Daoy (cell line): ENCODE results near the gene LRP1B. TPM values are rescaled to one million over a fixed set of nuclear protein-coding genes. Genes with fewer than 3 reads are reported as not detected.

Source experiments
- DNase-seq: peaks from one replicate; pipeline ENCODE4 v3.0.0-alpha.2; 2015; ENCODE audit warnings: low read depth
- total RNA-seq: library from RNA; depleted of rRNA; stranded (reverse); fragments of >200 nt; shearing (Covaris generic); gene quantifications from 2 replicates; pipeline ENCODE4 v1.2.3, GENCODE V29; 2014

The LRP1B gene
- total RNA-seq, 1 experiment from 2014 or later = not detected

DNA sequence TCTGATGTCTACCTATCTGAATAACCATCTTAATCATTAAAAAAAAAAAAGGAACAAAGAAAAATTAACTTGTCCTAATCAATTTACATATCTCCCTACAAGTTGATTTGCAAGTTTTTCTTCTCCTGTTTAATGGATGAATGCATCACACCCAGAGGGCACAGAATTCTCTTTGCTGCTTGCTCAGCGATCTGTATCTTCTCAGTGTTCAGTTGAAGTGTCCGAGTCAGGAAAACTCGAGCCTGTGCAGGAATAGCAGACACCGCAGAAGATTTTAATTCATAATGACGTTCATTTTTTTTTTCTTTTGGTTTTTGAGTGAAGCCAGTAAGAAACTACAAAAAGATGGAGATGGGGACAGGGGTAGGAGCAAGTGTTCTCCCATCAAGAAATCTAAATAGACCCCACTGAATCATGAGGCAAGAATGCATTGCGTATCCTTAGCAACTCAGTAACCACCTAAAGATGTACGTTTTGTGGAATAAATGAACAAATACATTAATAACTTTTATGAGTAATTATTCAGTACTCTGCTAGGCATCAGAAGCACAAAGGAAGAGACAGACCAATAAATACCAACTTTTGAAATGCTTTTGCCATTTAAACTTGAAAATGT, 675.5 kb downstream of the LRP1B start:
- DNase-seq = no peak

DNA sequence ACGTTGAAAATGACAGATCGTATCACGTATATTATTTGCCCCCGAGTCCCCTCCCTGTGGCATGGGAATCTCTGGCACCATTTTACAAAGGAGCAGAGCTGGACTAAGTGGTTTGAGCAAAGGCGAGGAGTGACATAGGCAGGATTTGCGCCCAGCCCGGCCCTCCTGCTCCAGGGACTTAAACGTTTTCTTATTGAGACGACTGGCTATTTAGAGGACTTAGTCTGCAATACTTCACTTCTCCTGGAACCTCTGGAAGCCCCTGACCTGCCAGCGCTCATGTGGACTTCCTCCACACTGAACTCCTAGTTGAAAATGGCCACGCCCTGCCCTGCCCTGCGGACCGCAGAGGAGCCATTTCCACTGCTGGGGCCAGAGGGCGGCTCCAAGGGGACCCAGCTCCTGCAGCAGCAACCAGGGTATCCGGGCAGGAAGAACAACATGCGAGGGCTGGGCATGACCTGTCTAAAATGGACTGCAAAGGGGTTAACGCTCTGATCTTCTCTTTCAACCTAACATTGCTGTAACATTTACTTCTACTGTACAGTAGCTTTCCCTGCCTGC, 690.7 kb downstream of the LRP1B start:
- no peak for DNase-seq

DNA sequence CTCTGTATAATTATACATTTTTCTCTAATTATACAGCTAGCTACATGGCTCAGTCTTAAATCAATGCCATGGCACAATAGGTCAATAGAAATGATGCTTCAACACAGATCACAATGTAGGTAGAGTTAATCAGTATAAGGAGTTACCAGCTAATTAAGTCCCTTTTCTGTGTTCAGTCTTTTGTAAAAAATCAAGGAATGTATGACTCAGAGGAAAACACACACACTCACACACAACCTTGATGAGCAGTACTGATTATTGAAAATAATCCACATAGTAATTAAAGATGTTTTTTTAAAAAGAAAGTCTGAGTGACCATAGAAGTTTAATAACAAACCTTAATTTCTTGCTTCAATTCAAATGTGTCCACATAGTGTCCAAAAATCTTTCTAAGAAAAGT, 691.3 kb downstream of the LRP1B start:
- no peak for DNase-seq

DNA sequence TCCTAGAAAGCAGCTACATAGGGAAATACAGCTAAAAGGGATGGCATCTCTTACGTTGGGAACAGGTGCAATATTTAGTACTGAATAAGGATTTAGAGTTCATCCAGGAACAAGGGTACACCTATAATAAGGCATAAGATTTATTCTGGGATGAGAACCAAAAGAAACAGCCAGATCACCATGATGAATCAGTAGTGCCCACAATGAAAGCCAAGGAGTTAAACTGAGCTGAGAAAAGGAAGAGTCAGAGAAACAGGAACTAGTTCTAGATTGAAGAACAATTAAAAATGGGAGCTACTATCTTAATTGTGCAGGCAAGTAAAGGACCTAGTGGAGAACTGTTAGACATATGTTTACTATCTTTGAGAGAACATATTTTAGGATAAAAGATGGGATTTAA, 692.3 kb downstream of the LRP1B start:
- no peak for DNase-seq

DNA sequence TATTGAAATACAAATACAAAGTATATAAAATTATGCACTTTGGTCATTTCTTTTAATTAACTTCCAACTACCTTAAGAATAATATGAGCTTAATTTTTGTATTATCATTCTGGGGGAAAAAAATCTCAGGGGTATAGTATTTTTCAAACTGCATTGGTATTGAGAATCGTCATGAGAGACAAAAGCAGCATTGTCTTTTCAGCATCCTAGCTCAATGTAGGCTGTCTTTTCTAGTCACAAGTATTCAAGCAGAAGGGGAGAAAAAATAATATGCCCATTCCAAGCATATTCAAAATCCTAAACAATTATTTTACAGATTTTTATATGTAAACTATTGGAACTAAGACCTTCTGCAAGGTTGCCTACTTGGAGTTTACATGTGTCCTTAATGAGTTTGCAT, 693.3 kb downstream of the LRP1B start:
- no peak for DNase-seq

DNA sequence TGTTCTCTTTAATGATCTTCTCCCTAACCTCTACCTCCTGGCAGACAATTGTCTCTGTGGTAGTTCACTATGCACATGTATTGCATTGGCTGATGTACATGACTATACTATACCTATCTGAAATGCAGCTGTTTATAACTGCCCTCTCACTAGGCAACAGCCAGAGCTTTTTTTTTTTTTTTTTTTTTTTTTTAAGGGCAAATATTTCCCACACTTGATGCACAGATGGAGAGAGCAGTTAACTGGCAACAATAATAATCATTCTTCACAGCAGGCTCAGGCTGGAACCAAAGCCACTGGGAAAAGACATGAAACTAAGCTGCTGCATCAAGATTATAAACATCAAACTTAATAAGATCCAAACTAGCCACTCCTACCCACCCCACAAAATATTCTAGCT, 707.7 kb downstream of the LRP1B start:
- DNase-seq = no peak

DNA sequence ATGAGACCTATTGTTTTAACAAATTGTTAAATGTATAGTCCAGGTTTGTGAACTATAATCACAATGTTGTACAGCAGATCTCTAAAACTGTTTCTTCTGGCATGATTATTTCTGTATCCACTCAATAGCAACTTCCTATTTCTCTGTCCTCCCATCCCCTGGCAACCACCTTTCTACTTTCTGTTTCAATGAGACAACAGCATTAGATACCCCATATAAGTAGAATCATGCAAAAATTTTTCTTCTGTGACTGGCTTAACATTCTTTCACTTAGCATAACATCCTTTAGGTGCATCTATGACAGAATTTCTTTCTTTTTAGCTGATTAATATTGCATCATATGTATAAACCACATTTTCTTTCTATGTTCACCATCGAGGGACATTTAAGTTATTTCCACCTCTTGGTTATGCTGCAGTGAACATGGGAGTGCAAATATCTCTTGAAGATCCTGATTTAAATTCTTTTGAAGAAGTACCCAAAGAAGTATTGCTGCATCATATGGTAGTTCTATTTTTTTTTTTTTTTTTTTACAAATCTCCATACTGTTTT, 713.5 kb downstream of the LRP1B start:
- no peak for DNase-seq

DNA sequence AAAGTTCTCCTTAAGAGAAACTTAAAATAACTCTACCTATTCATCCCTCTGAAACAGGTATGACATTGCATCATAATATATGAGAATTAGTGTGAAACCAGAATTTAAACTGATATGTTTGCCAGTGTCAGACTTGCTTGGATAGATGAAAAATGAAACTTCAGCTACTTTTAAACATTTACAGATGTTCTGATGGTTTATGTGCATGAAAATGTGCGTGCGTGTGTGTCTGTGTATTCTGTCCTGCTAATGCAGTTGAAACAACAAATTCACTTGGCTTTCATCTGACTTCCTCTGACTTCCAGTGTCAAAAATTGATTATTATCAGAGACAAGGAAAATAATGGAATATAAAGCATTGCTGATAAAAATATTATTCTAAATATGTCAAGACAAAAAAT, 719.4 kb downstream of the LRP1B start:
- no peak for DNase-seq

DNA sequence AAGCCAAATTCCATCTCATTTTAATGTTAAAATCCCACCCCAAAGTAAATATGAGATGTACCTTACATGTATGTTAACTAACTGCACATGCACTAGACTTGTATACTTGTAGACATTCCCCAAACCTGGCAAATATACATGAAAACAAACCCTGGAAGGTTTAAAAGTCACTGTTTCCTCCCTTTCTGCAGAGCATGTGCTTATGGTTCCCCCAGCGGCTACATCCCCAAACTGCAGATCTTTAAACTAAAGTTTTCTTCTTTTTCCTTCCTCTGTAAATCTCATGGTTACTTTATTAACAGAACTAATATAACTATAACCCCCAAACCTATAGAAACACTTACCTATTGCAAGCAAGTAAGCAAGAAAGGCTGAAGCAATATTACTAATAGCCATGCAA, 731.5 kb downstream of the LRP1B start:
- DNase-seq = no peak

DNA sequence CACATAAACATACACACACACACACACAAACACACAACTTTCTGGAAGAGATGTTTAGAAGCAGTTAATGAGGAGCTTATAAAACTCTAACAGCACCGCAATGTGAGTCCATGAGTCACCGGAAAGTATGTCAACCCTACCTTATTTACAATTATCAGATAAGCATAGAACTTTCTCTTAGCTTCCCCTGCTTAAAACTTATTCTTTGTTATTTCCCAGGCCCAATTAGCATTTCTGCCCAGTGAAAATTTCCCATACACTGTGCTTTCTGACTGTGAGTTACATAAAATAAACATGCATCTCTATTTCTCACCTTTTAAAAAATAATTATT, 737.6 kb downstream of the LRP1B start:
- peak; percentile 2 for DNase-seq

DNA sequence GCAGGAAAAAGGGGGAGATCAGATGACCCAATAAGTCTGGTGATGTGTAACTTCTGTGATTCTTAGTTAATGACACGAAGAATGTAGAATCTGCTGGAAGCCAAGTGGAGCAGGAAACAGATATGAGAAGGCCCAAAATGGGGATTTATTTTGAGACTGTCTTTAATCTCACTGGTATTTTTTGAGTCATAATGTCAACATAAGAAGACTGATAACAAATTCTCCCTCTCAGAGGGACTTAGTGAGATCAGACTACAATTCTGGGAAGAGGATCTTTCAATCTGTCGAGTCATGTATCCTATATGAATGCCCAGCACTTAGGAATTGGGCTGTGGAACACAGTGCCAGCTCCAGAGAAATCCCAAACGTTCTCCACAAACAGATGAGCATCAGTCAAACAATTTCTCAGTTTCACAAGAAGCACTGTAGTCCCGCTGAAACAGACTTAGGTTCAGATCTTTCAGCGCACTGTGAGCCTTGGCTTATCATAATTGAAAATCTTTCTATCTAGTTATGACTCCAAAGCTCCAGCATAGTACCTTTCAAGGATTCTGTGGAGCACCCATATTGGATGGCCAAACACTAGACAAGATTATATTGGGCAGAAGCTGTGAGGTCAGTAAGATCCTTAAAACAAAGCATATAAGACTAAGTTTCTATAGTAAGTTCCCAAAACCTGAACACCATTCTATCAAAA, 738.2 kb downstream of the LRP1B start:
- peak; percentile 4 for DNase-seq

DNA sequence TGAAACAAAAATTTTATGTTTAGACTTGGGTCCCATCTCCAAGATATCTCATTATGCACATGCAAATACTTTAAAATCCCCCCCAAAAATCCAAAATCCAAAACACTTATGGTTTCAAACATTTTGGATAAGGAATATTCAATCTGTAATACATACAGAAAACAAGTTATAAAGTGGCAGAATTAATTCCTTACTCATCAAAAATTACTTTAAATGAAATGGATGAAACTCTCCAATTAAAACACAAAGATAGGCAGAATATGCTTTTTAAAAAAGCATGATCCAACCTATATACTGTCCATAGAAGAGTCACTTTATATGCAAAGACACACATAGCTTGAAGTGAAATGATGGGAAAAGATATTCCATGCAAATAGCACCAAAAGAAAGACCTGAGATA, 744.6 kb downstream of the LRP1B start:
- DNase-seq = no peak

DNA sequence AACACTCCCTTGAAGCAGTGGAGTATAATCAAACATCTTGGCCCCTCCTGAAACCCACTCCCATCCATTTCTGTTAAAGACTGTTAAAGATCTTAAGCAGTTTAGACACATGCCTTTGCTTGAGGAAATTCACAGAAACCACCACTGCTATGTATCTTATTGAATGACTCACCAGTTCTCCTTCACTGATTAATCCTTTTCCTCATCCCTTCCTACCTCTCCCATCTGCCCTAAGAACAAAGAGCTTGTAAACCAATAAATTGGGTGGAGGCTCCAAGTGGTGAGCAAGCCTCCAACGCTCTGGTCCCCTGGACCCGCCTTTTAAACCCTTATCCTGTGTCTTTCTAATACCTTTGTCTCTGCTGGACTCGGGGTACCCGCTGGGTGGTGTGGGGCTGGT, 746.1 kb downstream of the LRP1B start:
- DNase-seq = no peak

DNA sequence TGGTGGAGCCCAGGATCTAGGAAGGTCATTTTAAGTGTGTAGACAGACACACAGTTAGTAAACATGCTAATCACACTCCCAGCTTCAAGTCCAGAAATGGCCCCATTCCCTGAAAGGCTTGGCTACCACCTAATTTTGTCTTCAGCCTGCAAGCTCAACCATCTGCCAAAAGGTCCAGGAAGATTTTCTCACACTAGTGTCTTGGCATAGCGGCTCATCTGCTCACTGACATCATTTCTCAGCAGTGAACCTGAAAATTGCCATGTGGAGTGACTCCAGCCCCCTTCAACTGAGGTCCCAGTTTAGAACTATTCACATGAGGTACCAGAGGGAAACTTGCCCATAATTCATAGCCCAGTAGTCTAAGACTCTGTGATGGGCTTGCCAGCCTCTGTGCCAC, 748.9 kb downstream of the LRP1B start:
- no peak for DNase-seq

DNA sequence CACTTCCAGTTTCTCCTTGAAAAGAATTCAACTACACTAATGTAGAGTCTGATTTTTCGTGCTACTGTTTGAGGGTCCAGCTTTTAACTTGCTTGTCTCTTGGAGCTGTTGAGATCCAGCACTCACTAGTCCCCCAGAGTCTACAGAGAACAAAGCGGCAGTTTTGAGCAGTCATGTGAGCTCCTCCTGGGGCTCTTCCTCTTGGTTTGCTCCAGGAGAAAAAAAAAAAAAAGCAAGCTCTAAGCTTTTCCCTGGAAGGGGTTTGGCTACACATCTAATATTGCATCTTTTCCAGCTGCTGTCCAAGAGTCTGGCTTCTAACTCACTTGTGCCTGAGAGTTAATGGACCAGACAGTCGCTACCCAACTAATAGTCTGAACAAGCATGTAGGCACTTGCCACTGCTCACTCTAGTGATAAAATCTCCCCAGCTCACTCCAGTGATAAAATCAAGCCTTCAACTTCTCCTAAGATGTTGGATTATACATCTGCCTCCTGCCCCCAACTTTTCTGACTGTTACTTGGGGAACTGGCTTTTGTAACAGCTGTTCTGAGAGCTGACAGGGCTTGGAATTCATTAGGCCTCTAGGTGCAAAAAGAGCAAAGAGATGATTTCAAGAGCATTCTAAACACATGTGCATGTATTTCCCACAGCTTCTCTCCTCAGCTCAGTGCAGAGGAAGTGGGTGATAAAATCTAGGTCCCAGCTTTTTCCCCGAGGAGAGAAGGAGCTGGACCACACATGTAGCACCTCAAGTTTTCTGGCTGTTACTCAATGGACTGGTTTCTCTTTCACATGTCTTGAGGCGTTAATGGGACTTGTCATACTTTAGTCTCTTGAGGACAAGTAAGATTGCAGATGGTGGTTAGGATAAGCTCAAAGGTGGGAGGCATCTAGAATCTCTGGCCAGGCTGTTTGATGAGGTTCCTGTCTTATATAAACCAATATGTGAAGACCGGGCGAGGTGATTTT, 750.5 kb downstream of the LRP1B start:
- no peak for DNase-seq

DNA sequence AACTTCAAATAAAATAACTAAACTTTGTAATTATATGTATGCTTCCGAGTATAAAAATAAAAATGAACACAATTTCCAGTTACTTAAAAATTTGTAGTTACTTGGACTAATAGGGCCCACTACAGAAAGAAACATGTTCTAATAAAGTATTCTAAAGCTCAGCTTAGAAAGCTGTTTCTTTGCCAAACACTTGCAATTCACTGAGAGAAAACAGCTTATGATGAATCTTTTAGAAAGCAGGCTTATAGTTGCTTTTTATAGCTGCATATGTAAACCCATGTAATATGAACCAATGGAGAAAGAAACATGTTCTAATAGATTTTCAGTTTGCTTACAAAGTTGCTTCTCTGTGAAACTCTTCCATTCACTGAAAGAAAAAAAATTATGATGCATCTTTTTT, 766.0 kb downstream of the LRP1B start:
- DNase-seq = no peak

DNA sequence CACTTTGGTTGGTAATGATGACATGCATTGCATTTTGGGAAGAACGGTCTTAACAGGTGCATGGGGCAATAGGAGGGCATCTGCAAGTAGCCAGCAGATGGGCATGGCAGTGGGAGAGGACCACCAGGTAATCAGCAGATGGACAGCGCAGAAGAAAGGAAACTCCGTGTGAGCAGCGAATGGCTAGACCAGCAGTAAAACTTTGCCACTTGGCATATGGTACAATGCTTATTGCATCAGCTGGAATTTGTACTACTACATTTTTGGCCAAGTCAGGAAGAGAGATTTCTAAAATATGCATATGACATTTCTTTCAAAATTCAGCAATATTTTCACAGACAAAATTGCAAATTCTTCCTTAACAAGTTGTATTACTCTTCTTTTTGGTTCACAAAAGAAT, 768.5 kb downstream of the LRP1B start:
- no peak for DNase-seq

DNA sequence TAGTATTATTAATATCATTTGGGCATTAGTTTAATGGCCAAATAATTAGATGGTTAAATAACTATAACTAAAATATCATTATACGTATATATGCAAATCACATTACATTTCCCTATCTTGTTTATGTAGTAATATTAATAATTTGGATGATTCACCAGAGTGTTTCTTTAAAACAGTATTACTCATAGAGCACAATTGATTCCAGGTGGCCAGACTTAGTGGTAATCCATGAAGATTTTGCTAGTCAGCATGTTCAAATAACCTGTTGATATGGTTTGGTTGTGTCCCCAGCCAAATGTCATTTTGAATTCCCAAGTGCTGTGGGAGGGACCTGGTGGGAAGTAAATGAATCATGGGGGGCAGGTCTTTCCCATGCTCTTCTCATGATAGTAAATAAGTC, 782.3 kb downstream of the LRP1B start:
- DNase-seq = no peak

DNA sequence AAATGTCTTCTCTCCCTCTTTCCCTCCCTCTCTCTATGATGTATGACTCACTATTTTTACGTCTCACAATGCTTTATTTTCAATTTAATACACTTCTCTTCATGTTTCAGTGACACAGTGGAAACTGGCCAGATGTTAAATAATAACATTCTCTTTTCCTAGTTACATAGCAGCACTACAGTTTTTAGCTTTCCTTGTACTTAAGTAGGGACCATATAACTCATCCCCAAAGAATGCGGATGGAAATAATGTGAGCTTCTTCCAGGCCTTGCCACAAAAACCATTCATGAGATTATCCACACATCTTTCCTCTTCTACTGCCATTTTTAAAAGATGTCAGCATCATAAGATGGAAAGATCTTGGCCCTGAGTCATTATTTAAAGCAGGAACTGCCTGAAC, 789.4 kb downstream of the LRP1B start:
- DNase-seq = peak; percentile 5

DNA sequence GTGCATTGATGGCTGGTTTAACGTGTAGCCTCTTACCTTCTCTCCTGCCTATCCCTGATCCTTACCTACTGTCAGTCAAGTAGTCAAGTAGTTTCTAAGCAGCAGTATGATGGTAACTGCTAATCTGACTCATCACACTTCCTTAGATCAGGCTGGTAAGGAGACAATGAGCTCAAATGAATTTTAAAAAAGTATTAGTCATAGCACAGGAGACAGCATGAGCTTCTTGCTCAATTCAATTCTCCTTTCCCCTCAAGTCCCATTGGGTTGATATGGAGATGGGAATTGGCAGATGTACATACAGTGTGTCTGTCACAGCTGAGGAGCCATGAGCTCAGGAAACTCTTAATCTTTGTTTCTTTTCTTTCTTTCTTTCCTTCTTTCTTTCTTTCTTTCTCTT, 799.7 kb downstream of the LRP1B start:
- DNase-seq = no peak

DNA sequence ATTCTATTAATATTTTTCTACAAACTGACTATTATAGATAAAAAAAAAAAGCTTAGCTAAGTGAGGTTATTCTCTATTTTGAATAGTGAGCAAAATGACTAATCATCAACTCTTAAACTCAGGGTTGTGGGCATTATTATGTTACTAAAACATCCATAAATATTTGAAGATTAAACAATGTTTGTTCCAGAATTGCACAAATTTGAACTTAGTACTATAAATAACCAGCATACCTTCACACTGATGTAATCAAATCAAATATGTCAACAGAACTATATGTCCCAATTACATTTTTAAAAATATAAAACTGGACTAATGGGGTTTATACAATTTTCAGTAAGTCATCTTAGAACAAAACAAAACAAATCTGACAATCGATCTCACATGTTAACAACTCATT, 800.9 kb downstream of the LRP1B start:
- no peak for DNase-seq

DNA sequence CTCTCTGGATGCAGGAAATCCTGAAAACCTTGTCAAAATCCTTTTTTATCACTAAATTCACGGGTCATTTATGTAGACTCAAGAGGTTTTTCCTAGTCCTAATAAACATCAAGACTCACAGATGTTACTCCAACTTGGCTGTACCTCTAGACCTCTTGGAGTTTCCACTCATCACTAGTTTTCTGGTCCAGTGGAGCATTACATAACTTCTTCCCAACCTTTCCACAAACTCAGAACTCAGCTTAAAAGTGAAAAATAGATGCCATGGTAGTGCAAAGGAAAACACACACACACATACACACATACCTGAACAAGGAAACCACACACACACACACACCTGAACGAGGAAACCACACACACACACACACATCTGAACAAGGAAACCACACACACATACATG, 807.2 kb downstream of the LRP1B start:
- DNase-seq = no peak
